ENCODE results near the gene CCDC57. TPM values are rescaled to one million over a fixed set of nuclear protein-coding genes. Genes with fewer than 3 reads are reported as not detected.

CCDC57 gene
- total and polyA plus RNA-seq, 9 of the 15 experiments (the other 6 are each of a cell fraction or from before 2014, with no cell fraction given) = 0.83 to 36.2 (median 13.6) TPM

- no peak for TF ChIP-seq CCNT2 (IDR thresholded peaks at IDR 0.05; ENCODE audit: borderline replicate concordance, extremely low read depth, insufficient read length, low read depth, low read length)
- TF ChIP-seq SNIP1 (IDR thresholded peaks at IDR 0.05; ENCODE audit: low read depth) = no peak
- no peak for TF ChIP-seq PCBP1 (IDR thresholded peaks at IDR 0.05; ENCODE audit: low read depth, low read length, poor library complexity, severe bottlenecking)
- TF ChIP-seq MLLT1 (IDR thresholded peaks at IDR 0.05) = no peak
- no peak for TF ChIP-seq ZNF174 (CRISPR knock-in tag; IDR thresholded peaks at IDR 0.05)
- no peak for TF ChIP-seq NFATC3 (IDR thresholded peaks at IDR 0.05)
- TF ChIP-seq, protein P1, sequence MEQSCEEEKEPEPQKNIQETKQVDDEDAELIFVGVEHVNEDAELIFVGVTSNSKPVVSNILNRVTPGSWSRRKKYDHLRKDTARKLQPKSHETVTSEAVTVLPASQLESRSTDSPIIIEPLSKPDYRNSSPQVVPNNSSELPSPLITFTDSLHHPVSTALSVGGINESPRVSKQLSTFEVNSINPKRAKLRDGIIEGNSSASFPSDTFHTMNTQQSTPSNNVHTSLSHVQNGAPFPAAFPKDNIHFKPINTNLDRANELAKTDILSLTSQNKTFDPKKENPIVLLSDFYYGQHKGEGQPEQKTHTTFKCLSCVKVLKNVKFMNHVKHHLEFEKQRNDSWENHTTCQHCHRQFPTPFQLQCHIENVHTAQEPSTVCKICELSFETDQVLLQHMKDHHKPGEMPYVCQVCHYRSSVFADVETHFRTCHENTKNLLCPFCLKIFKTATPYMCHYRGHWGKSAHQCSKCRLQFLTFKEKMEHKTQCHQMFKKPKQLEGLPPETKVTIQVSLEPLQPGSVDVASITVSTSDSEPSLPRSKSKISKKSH (CRISPR knock-in tag; IDR thresholded peaks at IDR 0.05) = no peak
- TF ChIP-seq JUNB (CRISPR knock-in tag; conservative IDR thresholded peaks at IDR 0.05) = no peak
- TF ChIP-seq ATF4 (CRISPR knock-in tag; IDR thresholded peaks at IDR 0.05) = no peak
- no peak for TF ChIP-seq HEY1 (CRISPR knock-in tag; IDR thresholded peaks at IDR 0.05; ENCODE audit: borderline replicate concordance)
- no peak for TF ChIP-seq ZSCAN32 (CRISPR knock-in tag; IDR thresholded peaks at IDR 0.05)
- TF ChIP-seq ZNF24 (IDR thresholded peaks at IDR 0.05) = no peak
- TF ChIP-seq, protein P2, sequence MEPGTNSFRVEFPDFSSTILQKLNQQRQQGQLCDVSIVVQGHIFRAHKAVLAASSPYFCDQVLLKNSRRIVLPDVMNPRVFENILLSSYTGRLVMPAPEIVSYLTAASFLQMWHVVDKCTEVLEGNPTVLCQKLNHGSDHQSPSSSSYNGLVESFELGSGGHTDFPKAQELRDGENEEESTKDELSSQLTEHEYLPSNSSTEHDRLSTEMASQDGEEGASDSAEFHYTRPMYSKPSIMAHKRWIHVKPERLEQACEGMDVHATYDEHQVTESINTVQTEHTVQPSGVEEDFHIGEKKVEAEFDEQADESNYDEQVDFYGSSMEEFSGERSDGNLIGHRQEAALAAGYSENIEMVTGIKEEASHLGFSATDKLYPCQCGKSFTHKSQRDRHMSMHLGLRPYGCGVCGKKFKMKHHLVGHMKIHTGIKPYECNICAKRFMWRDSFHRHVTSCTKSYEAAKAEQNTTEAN (CRISPR knock-in tag; IDR thresholded peaks at IDR 0.05) = no peak
- no peak for TF ChIP-seq TCF15 (CRISPR knock-in tag; IDR thresholded peaks at IDR 0.05)
- TF ChIP-seq MNT (conservative IDR thresholded peaks at IDR 0.05) = no peak; a peak in 1 of 4 replicates
- no peak for TF ChIP-seq SOX6 (IDR thresholded peaks at IDR 0.05)
- TF ChIP-seq FOSL1 (tag; conservative IDR thresholded peaks at IDR 0.05) = no peak
- no peak for TF ChIP-seq SP2 (IDR thresholded peaks at IDR 0.05; ENCODE audit: extremely low read depth, low read depth, low read length, poor library complexity, severe bottlenecking)
- TF ChIP-seq OTX1 (CRISPR knock-in tag; IDR thresholded peaks at IDR 0.05) = no peak
- TF ChIP-seq PHF8 (IDR thresholded peaks at IDR 0.05; ENCODE audit: borderline replicate concordance, low read length) = no peak
- no peak for TF ChIP-seq ZNF282 (CRISPR knock-in tag; IDR thresholded peaks at IDR 0.05)
- TF ChIP-seq NFXL1 (CRISPR knock-in tag; IDR thresholded peaks at IDR 0.05) = no peak
Observed at GRCh38 chr17:82153745-82154375, 58.8 kb downstream of the CCDC57 start (continued).
